Adipocyte (in vitro differentiated cells): Measurements from ENCODE around the gene CAND2.

Experiments
- DNase-seq: peaks from one replicate; pipeline ENCODE4 v3.0.0-alpha.2; 2015; ENCODE audit warnings: low read depth
- H3K27me3 ChIP-seq: replicated peaks from 2 replicates; pipeline ENCODE4 v1.7.0; 2013; ENCODE audit warnings: mild to moderate bottlenecking, low read length, moderate library complexity; ENCODE audit not compliant: control insufficient read depth, insufficient read depth
- H3K36me3 ChIP-seq: 2 replicates; pipeline ENCODE4 v1.7.0; 2013; ENCODE audit warnings: low read length, mild to moderate bottlenecking, moderate library complexity; ENCODE audit not compliant: control insufficient read depth, insufficient read depth, severe bottlenecking
- H3K4me1 ChIP-seq: 2 replicates; pipeline ENCODE4 v1.7.0; 2013; ENCODE audit warnings: mild to moderate bottlenecking, low read length, moderate library complexity; ENCODE audit not compliant: control insufficient read depth, insufficient read depth
- H3K4me3 ChIP-seq: 2 replicates; pipeline ENCODE4 v1.7.0; 2013; ENCODE audit warnings: mild to moderate bottlenecking, low read length, moderate library complexity
- H3K9ac ChIP-seq: 2 replicates; pipeline ENCODE4 v1.7.0; 2013; ENCODE audit warnings: mild to moderate bottlenecking, low read length, moderate library complexity
- H3K9me3 ChIP-seq: 2 replicates; pipeline ENCODE4 v1.7.0; 2013; ENCODE audit warnings: mild to moderate bottlenecking, low read length, moderate library complexity; ENCODE audit not compliant: control insufficient read depth

Gene CAND2

GRCh38 chr3:12796171-12797123, at the start of gene CAND2:
TSS of gene CAND2 (plus strand) at chr3:12796680. CDS start at chr3:12796721, 41 bp downstream.
- H3K4me3 ChIP-seq = peak within 1 kb of the TSS; percentile 75
- no peaks in the 10 kb centered on the region for H3K9me3 ChIP-seq
- peak within 1 kb of the TSS; percentile 52 for H3K9ac ChIP-seq
- H3K27me3 ChIP-seq = peaks cover 7% of the 10 kb centered on the region
- H3K4me1 ChIP-seq = no peaks in the 10 kb centered on the region
- DNase-seq = peak; percentile 70
- H3K36me3 ChIP-seq = no peaks in the 10 kb centered on the region

- H3K4me3 ChIP-seq = no peak overlapping the region
- H3K4me1 ChIP-seq = peaks cover 14% of the 10 kb centered on the region
- H3K36me3 ChIP-seq = no peaks in the 10 kb centered on the region
- no peak overlapping the region for H3K9ac ChIP-seq
- peaks cover 28% of the 10 kb centered on the region for H3K27me3 ChIP-seq
- no peak for DNase-seq
- no peaks in the 10 kb centered on the region for H3K9me3 ChIP-seq
These were observed 48.0 kb upstream of the CAND2 start for GRCh38 chr3:12748477-12748876.

GRCh38 chr3:12750223-12750622, 46.3 kb upstream of the CAND2 start:
- H3K4me1 ChIP-seq = peaks cover 14% of the 10 kb centered on the region
- DNase-seq = peak; percentile 78
- H3K9me3 ChIP-seq = no peaks in the 10 kb centered on the region
- no peak overlapping the region for H3K4me3 ChIP-seq
- H3K9ac ChIP-seq = no peak overlapping the region
- H3K27me3 ChIP-seq = peaks cover 22% of the 10 kb centered on the region
- H3K36me3 ChIP-seq = no peaks in the 10 kb centered on the region

- H3K9me3 ChIP-seq = no peaks in the 10 kb centered on the region
- peaks cover 14% of the 10 kb centered on the region for H3K4me1 ChIP-seq
- no peaks in the 10 kb centered on the region for H3K36me3 ChIP-seq
- H3K9ac ChIP-seq = no peak overlapping the region
- peaks cover 25% of the 10 kb centered on the region for H3K27me3 ChIP-seq
- peak; percentile 54 for DNase-seq
- H3K4me3 ChIP-seq = no peak overlapping the region
These were observed 45.8 kb upstream of the CAND2 start for GRCh38 chr3:12750658-12751071.

- Histone ChIP-seq H3K9me3 (no peaks in the 10 kb centered on the region), H3K27me3 (peaks cover 25% of the 10 kb centered on the region), H3K4me1 (peaks cover 14% of the 10 kb centered on the region), H3K36me3 (no peaks in the 10 kb centered on the region), H3K4me3 (no peak overlapping the region), H3K9ac (no peak overlapping the region)
- DNase-seq = no peak
These were observed 44.9 kb upstream of the CAND2 start for GRCh38 chr3:12751571-12751970.

GRCh38 chr3:12752102-12752501, 44.4 kb upstream of the CAND2 start:
- Histone ChIP-seq H3K9me3 (no peaks in the 10 kb centered on the region), H3K4me1 (peaks cover 14% of the 10 kb centered on the region), H3K36me3 (no peaks in the 10 kb centered on the region), H3K4me3 (no peak overlapping the region), H3K27me3 (peaks cover 20% of the 10 kb centered on the region), H3K9ac (no peak overlapping the region)
- no peak for DNase-seq

GRCh38 chr3:12752809-12753208, 43.7 kb upstream of the CAND2 start:
- peaks cover 16% of the 10 kb centered on the region for H3K27me3 ChIP-seq
- H3K4me3 ChIP-seq = no peak overlapping the region
- H3K9ac ChIP-seq = no peak overlapping the region
- no peaks in the 10 kb centered on the region for H3K36me3 ChIP-seq
- no peaks in the 10 kb centered on the region for H3K9me3 ChIP-seq
- H3K4me1 ChIP-seq = peaks cover 14% of the 10 kb centered on the region
- peak; percentile 23 for DNase-seq

- peaks cover 11% of the 10 kb centered on the region for H3K27me3 ChIP-seq
- no peaks in the 10 kb centered on the region for H3K9me3 ChIP-seq
- H3K4me1 ChIP-seq = peaks cover 19% of the 10 kb centered on the region
- DNase-seq = no peak
- H3K36me3 ChIP-seq = no peaks in the 10 kb centered on the region
- no peak overlapping the region for H3K4me3 ChIP-seq
- no peak overlapping the region for H3K9ac ChIP-seq
These were observed 43.0 kb upstream of the CAND2 start for GRCh38 chr3:12753275-12754028.

GRCh38 chr3:12754313-12754712, 42.2 kb upstream of the CAND2 start:
- no peaks in the 10 kb centered on the region for H3K36me3 ChIP-seq
- peaks cover 21% of the 10 kb centered on the region for H3K4me1 ChIP-seq
- peaks cover 11% of the 10 kb centered on the region for H3K27me3 ChIP-seq
- H3K9me3 ChIP-seq = no peaks in the 10 kb centered on the region
- no peak overlapping the region for H3K9ac ChIP-seq
- H3K4me3 ChIP-seq = no peak overlapping the region
- DNase-seq = no peak

- no peaks in the 10 kb centered on the region for H3K9me3 ChIP-seq
- H3K4me3 ChIP-seq = no peak overlapping the region
- peaks cover 11% of the 10 kb centered on the region for H3K4me1 ChIP-seq
- DNase-seq = no peak
- no peak overlapping the region for H3K9ac ChIP-seq
- peaks cover 16% of the 10 kb centered on the region for H3K27me3 ChIP-seq
- no peaks in the 10 kb centered on the region for H3K36me3 ChIP-seq
These were observed 40.7 kb upstream of the CAND2 start for GRCh38 chr3:12755754-12756153.

- no peak for DNase-seq
- Histone ChIP-seq H3K27me3 (peaks cover 16% of the 10 kb centered on the region), H3K9ac (no peak overlapping the region), H3K9me3 (no peaks in the 10 kb centered on the region), H3K4me3 (no peak overlapping the region), H3K36me3 (no peaks in the 10 kb centered on the region), H3K4me1 (peaks cover 7% of the 10 kb centered on the region)
These were observed 40.3 kb upstream of the CAND2 start for GRCh38 chr3:12756175-12756574.
